ENCODE measurements around the gene HNRNPLL.
"Not testable (repeated sequence)": the region's sequence is repeated elsewhere in the genome, so short reads cannot be mapped to it uniquely, and the experiment has no call there.

The HNRNPLL gene

DNA sequence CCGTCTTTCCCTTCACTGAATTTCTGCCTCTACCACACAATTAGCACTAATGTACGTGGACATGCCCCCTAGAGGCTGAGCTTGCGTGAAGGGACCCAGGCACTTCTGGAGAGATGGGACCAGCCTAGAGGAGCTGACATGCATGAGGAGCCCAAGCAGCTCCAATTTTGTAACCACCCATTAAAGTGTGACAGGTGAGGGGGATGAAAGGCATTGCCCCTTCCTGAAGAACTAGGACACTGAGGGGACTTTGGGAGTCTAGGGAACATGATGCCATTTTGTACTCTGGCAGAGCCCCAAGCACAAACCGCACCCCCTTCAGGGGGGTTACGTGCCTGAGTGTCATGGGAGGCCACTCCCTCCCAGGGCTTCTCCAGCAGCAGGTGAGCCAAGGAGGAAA, 63.6 kb downstream of the HNRNPLL start:
- no peak overlapping the region for H3K27ac ChIP-seq
- TF ChIP-seq CTCF (IDR thresholded peaks at IDR 0.05): no peak
- TF ChIP-seq ZFX (IDR thresholded peaks at IDR 0.05; ENCODE audit: borderline replicate concordance): no peak

- TF ChIP-seq CTCF (IDR thresholded peaks at IDR 0.05): no peak
- no peak for TF ChIP-seq ZFX (IDR thresholded peaks at IDR 0.05; ENCODE audit: borderline replicate concordance)
- H3K27ac ChIP-seq: no peak overlapping the region
Measured at GRCh38 chr2:38537937-38538525, 64.7 kb downstream of the HNRNPLL start.

GRCh38 chr2:38537296-38537695, 65.4 kb downstream of the HNRNPLL start:
- not testable (repeated sequence) for H3K27ac ChIP-seq

GRCh38 chr2:38535744-38536506, 66.8 kb downstream of the HNRNPLL start:
- TF ChIP-seq ZFX (IDR thresholded peaks at IDR 0.05; ENCODE audit: borderline replicate concordance) (no peak), CTCF (IDR thresholded peaks at IDR 0.05) (peak; percentile 96)
- no peak overlapping the region for H3K27ac ChIP-seq

DNA sequence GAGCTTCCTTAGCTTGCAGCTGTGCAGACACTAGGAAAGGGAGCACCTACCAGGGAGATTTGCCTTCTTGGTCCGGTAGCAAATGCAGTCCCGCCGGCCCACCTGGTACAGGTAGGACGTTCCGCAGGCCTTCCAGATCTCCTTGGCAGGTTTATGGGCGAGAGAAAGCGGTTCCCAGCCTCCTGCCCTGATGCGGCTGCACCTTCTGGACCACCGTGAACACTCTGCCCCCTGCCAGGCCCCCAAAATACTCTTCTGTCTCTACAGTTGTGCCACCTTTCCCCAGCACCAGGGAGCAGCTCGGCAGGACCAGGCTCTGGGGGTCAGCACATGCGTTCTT, 67.4 kb downstream of the HNRNPLL start:
- H3K27ac ChIP-seq: no peak overlapping the region
- no peak for TF ChIP-seq ZFX (IDR thresholded peaks at IDR 0.05; ENCODE audit: borderline replicate concordance)
- no peak for TF ChIP-seq CTCF (IDR thresholded peaks at IDR 0.05)

- TF ChIP-seq ZFX (IDR thresholded peaks at IDR 0.05; ENCODE audit: borderline replicate concordance) (no peak), CTCF (IDR thresholded peaks at IDR 0.05) (no peak)
- H3K27ac ChIP-seq: no peak overlapping the region
Measured at GRCh38 chr2:38534746-38535403, 67.9 kb downstream of the HNRNPLL start.

- no peak overlapping the region for H3K27ac ChIP-seq
- no peak for TF ChIP-seq ZFX (IDR thresholded peaks at IDR 0.05; ENCODE audit: borderline replicate concordance)
- TF ChIP-seq CTCF (IDR thresholded peaks at IDR 0.05): no peak
Measured at GRCh38 chr2:38533757-38534545, 68.8 kb downstream of the HNRNPLL start.
